Stomach (tissue), 9 donors: Measurements from ENCODE around the gene FUS. TPM values are rescaled to one million over a fixed set of nuclear protein-coding genes. Genes with fewer than 3 reads are reported as not detected.
"Not testable (repeated sequence)": the region's sequence is repeated elsewhere in the genome, so short reads cannot be mapped to it uniquely, and the experiment has no call there.

Source experiments
- DNase-seq, 2 donors: peaks; one replicate each; pipeline versions ENCODE4 v3.0.0 to v3.0.0-alpha.2; 2013 to 2019
- H3K27ac ChIP-seq, 5 donors: fragments of 200-600 bp in 4 of 5; sonication (generic) in 4 of 5; one replicate each; pipeline ENCODE4 v1.5.1; 2013 to 2019; ENCODE audit warnings: mild to moderate bottlenecking in 1 of 5, moderate library complexity in 1 of 5
- H3K27me3 ChIP-seq, 3 donors: fragments of 200-600 bp; sonication (generic); one replicate each; pipeline ENCODE4 v1.5.1; 2017 to 2019; ENCODE audit warnings: mixed run types in 1 of 3
- H3K36me3 ChIP-seq, 4 donors: fragments of 200-600 bp; sonication (generic); 1 replicate in 3 of 4; 2 replicates in 1 of 4; pipeline ENCODE4 v1.5.1; 2016 to 2019
- H3K4me1 ChIP-seq, 4 donors: fragments of 200-600 bp; sonication (generic); one replicate each; pipeline ENCODE4 v1.5.1; 2016 to 2019
- H3K4me3 ChIP-seq, 4 donors: fragments of 200-600 bp; sonication (generic) in 3 of 4; one replicate each; pipeline ENCODE4 v1.5.1; 2016 to 2019; ENCODE audit warnings: mild to moderate bottlenecking in 1 of 4
- H3K9me3 ChIP-seq, 4 donors: fragments of 200-600 bp; sonication (generic); one replicate each; pipeline ENCODE4 v1.5.1; 2016 to 2019
- CTCF ChIP-seq, 7 experiments: fragments of 450-650 bp in 4 of 7; fragments of 200-600 bp in 3 of 7; sonication (generic) in 3 of 7; IDR thresholded peaks; one replicate each; pipeline ENCODE4 v1.5.1; 2016 to 2019; ENCODE audit warnings: antibody characterized with exemption in 7 of 7, control low read depth in 2 of 7, mild to moderate bottlenecking in 1 of 7
- EP300 ChIP-seq: sonication (generic); formaldehyde crosslinking; IDR thresholded peaks from one replicate; pipeline ENCODE4 v1.6.1; 2017; ENCODE audit warnings: antibody characterized with exemption
- POLR2A ChIP-seq, 4 donors: fragments of 450-650 bp; IDR thresholded peaks; one replicate each; pipeline ENCODE4 v1.6.1; 2016; ENCODE audit warnings: antibody characterized with exemption in 4 of 4, control low read depth in 2 of 4, mild to moderate bottlenecking in 1 of 4, moderate library complexity in 1 of 4
- POLR2AphosphoS5 ChIP-seq, 3 donors: sonication (generic); formaldehyde crosslinking; IDR thresholded peaks; one replicate each; pipeline ENCODE4 v1.6.1; 2016; ENCODE audit warnings: antibody characterized with exemption in 3 of 3
- WGBS, 5 donors: extraction: QIAGEN DNeasy Blood & Tissue Kit in 3 of 5; methylation state at CpG; one replicate each; pipeline versions ENCODE4 v1.1.5 to v1.1.7; 2013 to 2018; 5-methylcytosine and 5-hydroxymethylcytosine counted together
- intact Hi-C: fragments of 100-400 bp; cut with DNase I; formaldehyde crosslinking; loops from one replicate; pipeline ENCODE4 v1.15.1; 2023; ENCODE audit warnings: low total_unique reads
- polyA plus RNA-seq, 3 donors: library from polyadenylated mRNA; stranded (reverse); fragments of 200-250 nt; gene quantifications; one replicate each; pipeline ENCODE4 v1.2.3, GENCODE V29; 2013
- total RNA-seq, 5 donors: library from RNA; depleted of rRNA; stranded (reverse); fragments of >200 nt; gene quantifications; one replicate each; pipeline versions ENCODE4 v1.1.0 to v1.2.3, GENCODE V29; 2014 to 2016
- donor health status: healthy with polysubstance abuse.
- donor health status: Bipolar disorder and iron deficiency.
- donor health status: healthy.

FUS gene
- total and polyA plus RNA-seq, 8 donors: 41.1 to 175 (median 122) TPM

GRCh38 chr16:31143011-31143693 lies 36.8 kb upstream of the FUS start:
- Histone ChIP-seq H3K27me3 (peaks cover 0 to 19% (median 1%) of the 10 kb centered on the region in 3 donors), H3K36me3 (no peaks in the 10 kb centered on the region), H3K27ac (peak overlapping the region; percentile 86 to 93 (median 91)), H3K4me1 (peaks cover 24 to 49% (median 37%) of the 10 kb centered on the region in 4 donors), H3K4me3 (peak overlapping the region; percentile 53 to 59 (median 56)), H3K9me3 (no peaks in the 10 kb centered on the region)
- 62 to 68% (median 64%) methylated on average over 16 to 22 of the region's 22 CpGs for WGBS, 5 donors
- no peak for DNase-seq
- TF ChIP-seq CTCF (IDR thresholded peaks at IDR 0.05) (no peak), POLR2A (IDR thresholded peaks at IDR 0.05) (no peak), POLR2AphosphoS5 (IDR thresholded peaks at IDR 0.05) (no peak), EP300 (no peak)
- intact Hi-C loops: no loop called here

DNA sequence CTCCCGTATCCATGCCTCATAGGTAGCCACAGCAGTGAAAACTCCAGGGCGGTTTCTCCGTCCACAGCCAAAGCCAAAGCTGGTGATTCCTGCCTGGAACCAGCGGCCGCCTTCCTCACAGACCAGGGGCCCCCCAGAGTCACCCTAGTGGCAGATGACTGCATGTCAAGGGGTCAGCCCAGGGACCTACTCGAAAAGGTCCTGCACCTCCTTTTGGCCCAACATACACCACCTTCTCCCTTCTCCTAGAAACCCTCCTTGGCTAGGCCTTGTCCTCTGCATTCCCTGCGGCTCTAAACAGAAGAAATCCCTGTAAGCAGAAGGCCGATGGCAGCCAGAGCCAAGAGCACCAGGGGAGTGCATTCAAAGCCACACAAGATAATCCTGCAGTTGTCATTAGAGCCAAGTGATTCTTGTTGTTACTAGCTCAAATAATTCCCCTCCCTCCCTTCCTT lies 36.2 kb upstream of the FUS start:
- Histone ChIP-seq H3K4me3 (no peak overlapping the region), H3K9me3 (no peaks in the 10 kb centered on the region), H3K27ac (no peak overlapping the region), H3K27me3 (peaks cover 0 to 25% (median 7%) of the 10 kb centered on the region in 3 donors), H3K36me3 (no peaks in the 10 kb centered on the region), H3K4me1 (peaks cover 24 to 49% (median 41%) of the 10 kb centered on the region in 4 donors)
- TF ChIP-seq POLR2A (IDR thresholded peaks at IDR 0.05) (no peak), CTCF (IDR thresholded peaks at IDR 0.05) (no peak), EP300 (no peak), POLR2AphosphoS5 (IDR thresholded peaks at IDR 0.05) (no peak)
- intact Hi-C loops: no loop called here
- 82 to 96% (median 89%) methylated on average over 7 to 8 of the region's 8 CpGs for WGBS, 5 donors
- no peak for DNase-seq

GRCh38 chr16:31144418-31144817 lies 35.5 kb upstream of the FUS start:
- H3K9me3 ChIP-seq, intact Hi-C loops, H3K36me3 ChIP-seq, H3K4me3 ChIP-seq, DNase-seq, H3K27ac ChIP-seq: not testable (repeated sequence)
- Histone ChIP-seq H3K4me1 (peaks cover 18 to 42% (median 36%) of the 10 kb centered on the region in 4 donors), H3K27me3 (peaks cover 0 to 30% (median 7%) of the 10 kb centered on the region in 3 donors)
- WGBS, 5 donors: 87 to 91% (median 89%) methylated on average over 7 of the region's 7 CpGs

GRCh38 chr16:31145398-31145990 lies 34.4 kb upstream of the FUS start:
- no peak for DNase-seq
- Histone ChIP-seq H3K4me1 (peaks cover 17 to 40% (median 33%) of the 10 kb centered on the region in 4 donors), H3K4me3 (no peak overlapping the region), H3K27me3 (peaks cover 0 to 41% (median 7%) of the 10 kb centered on the region in 3 donors), H3K9me3 (no peaks in the 10 kb centered on the region), H3K27ac (no peak overlapping the region), H3K36me3 (no peaks in the 10 kb centered on the region)
- intact Hi-C loops: no loop called here
- TF ChIP-seq CTCF (IDR thresholded peaks at IDR 0.05) (no peak), POLR2AphosphoS5 (IDR thresholded peaks at IDR 0.05) (no peak), POLR2A (IDR thresholded peaks at IDR 0.05) (no peak), EP300 (no peak)
- WGBS, 5 donors: 67 to 85% (median 78%) methylated on average over 12 of the region's 12 CpGs
